NT2/D1 (cell line): Measurements from ENCODE around the gene CEP104.

Source experiments
- SUZ12 ChIP-seq: IDR thresholded peaks from 2 replicates; pipeline ENCODE4 v1.6.1; 2011; ENCODE audit not compliant: insufficient read length, insufficient read depth; ENCODE audit errors: extremely low read depth
- YY1 ChIP-seq: IDR thresholded peaks from 2 replicates; pipeline ENCODE4 v1.6.1; 2011; ENCODE audit not compliant: insufficient read length, insufficient read depth
- ZNF274 ChIP-seq: IDR thresholded peaks from 2 replicates; pipeline ENCODE4 v1.6.1; 2011; ENCODE audit warnings: mild to moderate bottlenecking, low read depth, low read length

GRCh38 chr1:3851292-3851691, 5.7 kb downstream of the CEP104 start:
- TF ChIP-seq YY1 (no peak), ZNF274 (no peak), SUZ12 (no peak)
